ENCODE results near the gene CACHD1. TPM values are rescaled to one million over a fixed set of nuclear protein-coding genes. Genes with fewer than 3 reads are reported as not detected.

Gene CACHD1
- total and polyA plus RNA-seq, 2 donors (not counting 1 experiment from before 2014, with no cell fraction given): 2.9 to 5.4 TPM

GRCh38 chr1:64599242-64599641 is 129.3 kb downstream of the CACHD1 start:
- no peak overlapping the region for H3K9ac ChIP-seq (ENCODE audit: insufficient read depth, low read length)
- no peak overlapping the region for H2AFZ ChIP-seq (ENCODE audit: low read length)
- no peaks in the 10 kb centered on the region for H4K20me1 ChIP-seq (ENCODE audit: control insufficient read depth, extremely low read depth, insufficient read depth, low read length)
- no peak for TF ChIP-seq CTCF (conservative IDR thresholded peaks at IDR 0.05 in 1 of 2, IDR thresholded peaks at IDR 0.05 in 1 of 2; ENCODE audit: low read depth in 1 of 2, low read length in 2 of 2)
- TF ChIP-seq EZH2 (IDR thresholded peaks at IDR 0.05; ENCODE audit: low read length, missing control alignments): no peak
- no peaks in the 10 kb centered on the region for H3K36me3 ChIP-seq (ENCODE audit: control insufficient read depth, insufficient read depth, low read length)
- H3K4me1 ChIP-seq (ENCODE audit: control insufficient read depth, extremely low read depth, insufficient read depth, low read length): peaks cover 2% of the 10 kb centered on the region
- H3K4me3 ChIP-seq (replicated peaks in 1 of 4; ENCODE audit: control extremely low read depth in 1 of 4, insufficient read depth in 1 of 4, low read depth in 3 of 4, low read length in 4 of 4): no peak overlapping the region
- no peak for DNase-seq (ENCODE audit: low read depth in 2 of 2)
- H3K27ac ChIP-seq (ENCODE audit: insufficient read depth, low read length): no peak overlapping the region
- H3K4me2 ChIP-seq (ENCODE audit: extremely low read depth, insufficient read depth, low read length): no peak overlapping the region
- H3K27me3 ChIP-seq (ENCODE audit: control insufficient read depth, insufficient read depth, low read length): no peaks in the 10 kb centered on the region
- no peaks in the 10 kb centered on the region for H3K9me3 ChIP-seq (ENCODE audit: control insufficient read depth, insufficient read depth, low read depth, low read length)
- H3K79me2 ChIP-seq (ENCODE audit: control insufficient read depth, insufficient read depth, low read length): no peaks in the 10 kb centered on the region

GRCh38 chr1:64601207-64601606 is 131.3 kb downstream of the CACHD1 start:
- DNase-seq (ENCODE audit: low read depth in 2 of 2): no peak
- H2AFZ ChIP-seq (ENCODE audit: low read length): no peak overlapping the region
- H3K79me2 ChIP-seq (ENCODE audit: control insufficient read depth, insufficient read depth, low read length): no peaks in the 10 kb centered on the region
- H3K4me2 ChIP-seq (ENCODE audit: extremely low read depth, insufficient read depth, low read length): no peak overlapping the region
- no peak overlapping the region for H3K27ac ChIP-seq (ENCODE audit: insufficient read depth, low read length)
- TF ChIP-seq CTCF (conservative IDR thresholded peaks at IDR 0.05 in 1 of 2, IDR thresholded peaks at IDR 0.05 in 1 of 2; ENCODE audit: low read depth in 1 of 2, low read length in 2 of 2) (no peak), EZH2 (IDR thresholded peaks at IDR 0.05; ENCODE audit: low read length, missing control alignments) (no peak)
- no peaks in the 10 kb centered on the region for H3K9me3 ChIP-seq (ENCODE audit: control insufficient read depth, insufficient read depth, low read depth, low read length)
- no peak overlapping the region for H3K4me3 ChIP-seq (replicated peaks in 1 of 4; ENCODE audit: control extremely low read depth in 1 of 4, insufficient read depth in 1 of 4, low read depth in 3 of 4, low read length in 4 of 4)
- H3K27me3 ChIP-seq (ENCODE audit: control insufficient read depth, insufficient read depth, low read length): no peaks in the 10 kb centered on the region
- no peaks in the 10 kb centered on the region for H4K20me1 ChIP-seq (ENCODE audit: control insufficient read depth, extremely low read depth, insufficient read depth, low read length)
- H3K4me1 ChIP-seq (ENCODE audit: control insufficient read depth, extremely low read depth, insufficient read depth, low read length): peaks cover 2% of the 10 kb centered on the region
- H3K9ac ChIP-seq (ENCODE audit: insufficient read depth, low read length): no peak overlapping the region
- H3K36me3 ChIP-seq (ENCODE audit: control insufficient read depth, insufficient read depth, low read length): no peaks in the 10 kb centered on the region

- DNase-seq (ENCODE audit: low read depth in 2 of 2): peak; percentile 27 to 48
- H3K4me3 ChIP-seq (replicated peaks in 1 of 4; ENCODE audit: control extremely low read depth in 1 of 4, insufficient read depth in 1 of 4, low read depth in 3 of 4, low read length in 4 of 4): no peak overlapping the region
- H2AFZ ChIP-seq (ENCODE audit: low read length): no peak overlapping the region
- H3K9ac ChIP-seq (ENCODE audit: insufficient read depth, low read length): no peak overlapping the region
- no peaks in the 10 kb centered on the region for H3K36me3 ChIP-seq (ENCODE audit: control insufficient read depth, insufficient read depth, low read length)
- no peaks in the 10 kb centered on the region for H3K79me2 ChIP-seq (ENCODE audit: control insufficient read depth, insufficient read depth, low read length)
- TF ChIP-seq EZH2 (IDR thresholded peaks at IDR 0.05; ENCODE audit: low read length, missing control alignments) (no peak), CTCF (conservative IDR thresholded peaks at IDR 0.05 in 1 of 2, IDR thresholded peaks at IDR 0.05 in 1 of 2; ENCODE audit: low read depth in 1 of 2, low read length in 2 of 2) (no peak)
- H3K4me1 ChIP-seq (ENCODE audit: control insufficient read depth, extremely low read depth, insufficient read depth, low read length): no peaks in the 10 kb centered on the region
- H3K9me3 ChIP-seq (ENCODE audit: control insufficient read depth, insufficient read depth, low read depth, low read length): no peaks in the 10 kb centered on the region
- H3K27ac ChIP-seq (ENCODE audit: insufficient read depth, low read length): no peak overlapping the region
- no peaks in the 10 kb centered on the region for H3K27me3 ChIP-seq (ENCODE audit: control insufficient read depth, insufficient read depth, low read length)
- no peaks in the 10 kb centered on the region for H4K20me1 ChIP-seq (ENCODE audit: control insufficient read depth, extremely low read depth, insufficient read depth, low read length)
- H3K4me2 ChIP-seq (ENCODE audit: extremely low read depth, insufficient read depth, low read length): no peak overlapping the region
Observed at GRCh38 chr1:64608005-64608650, 138.2 kb downstream of the CACHD1 start.
